SU-DHL-6 (cell line): ENCODE data around the gene ABITRAM.

Experiments
- EZH2phosphoT487 ChIP-seq: fragments of 200-600 bp; sonication (generic), shearing (Covaris generic); conservative IDR thresholded peaks from 2 replicates; pipeline ENCODE4 v1.6.1; 2018; ENCODE audit warnings: mild to moderate bottlenecking, antibody characterized with exemption, low read length, moderate library complexity, mixed read lengths
- TF ChIP-seq, protein P1 (sequence below): fragments of 200-600 bp; sonication (generic); IDR thresholded peaks from one replicate; pipeline ENCODE4 v1.5.1; 2017; ENCODE audit warnings: antibody characterized with exemption, mild to moderate bottlenecking, low read length, moderate library complexity; ENCODE audit not compliant: insufficient read depth, poor library complexity, severe bottlenecking

DNA sequence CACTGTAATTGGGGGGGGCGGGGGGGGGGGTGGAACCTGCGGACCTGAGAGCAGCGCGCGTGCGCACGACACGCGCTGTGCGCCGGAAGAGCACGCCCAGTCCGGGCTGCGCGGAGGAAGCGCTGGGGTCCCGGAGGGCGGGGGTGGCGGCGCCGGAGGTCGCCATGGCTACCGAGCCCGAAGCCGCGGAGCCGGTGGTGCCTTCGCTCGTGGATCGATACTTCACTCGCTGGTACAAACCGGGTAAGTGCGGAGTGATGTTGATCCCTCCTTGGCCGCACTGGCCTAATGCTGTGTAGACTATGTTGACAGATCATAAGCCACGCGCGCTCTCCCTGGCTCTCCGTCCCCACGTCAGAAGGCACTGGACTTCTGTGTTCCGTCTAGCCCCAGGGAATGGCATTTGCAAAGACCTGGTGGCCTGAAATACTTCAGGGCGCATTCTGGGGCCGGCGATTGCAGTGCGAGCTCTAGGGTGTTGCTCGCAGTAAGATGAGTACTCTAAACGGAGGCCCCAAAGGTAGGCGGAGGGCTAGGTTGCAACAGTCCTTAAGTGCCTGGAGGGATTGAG lies at the start of gene ABITRAM:
- TF ChIP-seq, protein P1, sequence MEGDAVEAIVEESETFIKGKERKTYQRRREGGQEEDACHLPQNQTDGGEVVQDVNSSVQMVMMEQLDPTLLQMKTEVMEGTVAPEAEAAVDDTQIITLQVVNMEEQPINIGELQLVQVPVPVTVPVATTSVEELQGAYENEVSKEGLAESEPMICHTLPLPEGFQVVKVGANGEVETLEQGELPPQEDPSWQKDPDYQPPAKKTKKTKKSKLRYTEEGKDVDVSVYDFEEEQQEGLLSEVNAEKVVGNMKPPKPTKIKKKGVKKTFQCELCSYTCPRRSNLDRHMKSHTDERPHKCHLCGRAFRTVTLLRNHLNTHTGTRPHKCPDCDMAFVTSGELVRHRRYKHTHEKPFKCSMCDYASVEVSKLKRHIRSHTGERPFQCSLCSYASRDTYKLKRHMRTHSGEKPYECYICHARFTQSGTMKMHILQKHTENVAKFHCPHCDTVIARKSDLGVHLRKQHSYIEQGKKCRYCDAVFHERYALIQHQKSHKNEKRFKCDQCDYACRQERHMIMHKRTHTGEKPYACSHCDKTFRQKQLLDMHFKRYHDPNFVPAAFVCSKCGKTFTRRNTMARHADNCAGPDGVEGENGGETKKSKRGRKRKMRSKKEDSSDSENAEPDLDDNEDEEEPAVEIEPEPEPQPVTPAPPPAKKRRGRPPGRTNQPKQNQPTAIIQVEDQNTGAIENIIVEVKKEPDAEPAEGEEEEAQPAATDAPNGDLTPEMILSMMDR: no peak
- no peak for TF ChIP-seq EZH2phosphoT487
